Adrenal gland (tissue), 5 donors: ENCODE data around the gene TGFBR3.

ENCODE experiments used
- POLR2A ChIP-seq, 2 donors: fragments of 450-650 bp; IDR thresholded peaks; one replicate each; pipeline ENCODE4 v1.6.1; 2017; ENCODE audit warnings: antibody characterized with exemption in 2 of 2, mild to moderate bottlenecking in 2 of 2, moderate library complexity in 1 of 2
- TF ChIP-seq, protein P1 (sequence below), 6 experiments: fragments of 450-650 bp in 4 of 6; fragments of 200-600 bp in 2 of 6; sonication (generic) in 1 of 6; IDR thresholded peaks; 1 replicate in 5 of 6; 2 replicates in 1 of 6; pipeline versions ENCODE4 v1.5.1 to v1.8.0; 2016 to 2021; ENCODE audit warnings: antibody characterized with exemption in 6 of 6, mild to moderate bottlenecking in 2 of 6, moderate library complexity in 1 of 6
- donor health status: DM: no; HTN: no; CAD: no.

DNA sequence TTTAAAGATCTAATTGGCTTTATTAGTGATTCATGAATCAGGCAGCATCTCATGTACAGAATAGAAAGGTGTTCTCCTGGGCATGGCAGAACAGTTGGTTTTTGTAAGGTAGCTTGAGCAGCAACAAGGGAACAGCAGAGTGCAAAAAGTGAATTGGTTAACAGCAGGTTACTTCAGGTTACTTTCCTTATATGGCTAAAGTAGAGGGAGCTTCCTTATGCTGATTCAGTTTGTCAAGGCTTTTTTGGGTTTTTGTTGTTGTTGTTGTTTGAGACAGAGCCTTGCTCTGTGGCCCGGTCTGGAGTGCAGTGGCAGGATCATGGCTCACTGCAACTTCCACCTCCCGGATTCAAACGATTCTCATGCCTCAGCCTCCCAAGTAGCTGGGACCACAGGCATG lies 252.5 kb downstream of the TGFBR3 start:
- TF ChIP-seq, protein P1, sequence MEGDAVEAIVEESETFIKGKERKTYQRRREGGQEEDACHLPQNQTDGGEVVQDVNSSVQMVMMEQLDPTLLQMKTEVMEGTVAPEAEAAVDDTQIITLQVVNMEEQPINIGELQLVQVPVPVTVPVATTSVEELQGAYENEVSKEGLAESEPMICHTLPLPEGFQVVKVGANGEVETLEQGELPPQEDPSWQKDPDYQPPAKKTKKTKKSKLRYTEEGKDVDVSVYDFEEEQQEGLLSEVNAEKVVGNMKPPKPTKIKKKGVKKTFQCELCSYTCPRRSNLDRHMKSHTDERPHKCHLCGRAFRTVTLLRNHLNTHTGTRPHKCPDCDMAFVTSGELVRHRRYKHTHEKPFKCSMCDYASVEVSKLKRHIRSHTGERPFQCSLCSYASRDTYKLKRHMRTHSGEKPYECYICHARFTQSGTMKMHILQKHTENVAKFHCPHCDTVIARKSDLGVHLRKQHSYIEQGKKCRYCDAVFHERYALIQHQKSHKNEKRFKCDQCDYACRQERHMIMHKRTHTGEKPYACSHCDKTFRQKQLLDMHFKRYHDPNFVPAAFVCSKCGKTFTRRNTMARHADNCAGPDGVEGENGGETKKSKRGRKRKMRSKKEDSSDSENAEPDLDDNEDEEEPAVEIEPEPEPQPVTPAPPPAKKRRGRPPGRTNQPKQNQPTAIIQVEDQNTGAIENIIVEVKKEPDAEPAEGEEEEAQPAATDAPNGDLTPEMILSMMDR (IDR thresholded peaks at IDR 0.05), result no peak
- TF ChIP-seq POLR2A (IDR thresholded peaks at IDR 0.05), result no peak
